ENCODE data around the gene PTDSS2. TPM values are rescaled to one million over a fixed set of nuclear protein-coding genes. Genes with fewer than 3 reads are reported as not detected.

The PTDSS2 gene
- total and polyA plus RNA-seq, 3 experiments from 2014 or later: 11.5 to 28.4 (median 26.2) TPM

- no peak overlapping the region for H3K4me3 Mint-ChIP-seq
- peaks cover 0 to 3% of the 10 kb centered on the region in 2 donors for H3K27me3 Mint-ChIP-seq
- ChIA-PET CTCF (no interaction called here), POLR2A (no interaction called here)
- H3K4me3 ChIP-seq (ENCODE audit: low read length): no peak overlapping the region
- H3K9me3 Mint-ChIP-seq: no peaks in the 10 kb centered on the region
- H3K27me3 ChIP-seq (ENCODE audit: insufficient read depth, low read length, poor library complexity, severe bottlenecking): no peaks in the 10 kb centered on the region
- no peaks in the 10 kb centered on the region for H3K9me3 ChIP-seq (ENCODE audit: low read length)
- DNase-seq: no peak
- no peaks in the 10 kb centered on the region for H3K4me1 Mint-ChIP-seq
- no peak overlapping the region for H3K27ac Mint-ChIP-seq
- H3K36me3 ChIP-seq (ENCODE audit: insufficient read depth, low read length): no peaks in the 10 kb centered on the region
- H3K27ac ChIP-seq (ENCODE audit: low read depth, low read length): no peak overlapping the region
- peaks cover 0 to 3% (median 3%) of the 10 kb centered on the region in 3 donors for H3K36me3 Mint-ChIP-seq
- no peaks in the 10 kb centered on the region for H3K4me1 ChIP-seq (ENCODE audit: insufficient read depth, low read length)
These were observed 76.1 kb downstream of the PTDSS2 start for GRCh38 chr11:526192-526591.

- H3K27ac ChIP-seq (ENCODE audit: low read depth, low read length): no peak overlapping the region
- no peak overlapping the region for H3K4me3 ChIP-seq (ENCODE audit: low read length)
- peaks cover 0 to 13% (median 3%) of the 10 kb centered on the region in 3 donors for H3K36me3 Mint-ChIP-seq
- H3K36me3 ChIP-seq (ENCODE audit: insufficient read depth, low read length): no peaks in the 10 kb centered on the region
- no peak overlapping the region for H3K4me3 Mint-ChIP-seq
- peaks cover 0 to 3% (median 0%) of the 10 kb centered on the region in 3 donors for H3K4me1 Mint-ChIP-seq
- no peaks in the 10 kb centered on the region for H3K27me3 ChIP-seq (ENCODE audit: insufficient read depth, low read length, poor library complexity, severe bottlenecking)
- no peaks in the 10 kb centered on the region for H3K9me3 ChIP-seq (ENCODE audit: low read length)
- H3K27ac Mint-ChIP-seq: no peak overlapping the region
- no peak for DNase-seq
- ChIA-PET CTCF (no interaction called here), POLR2A (no interaction called here)
- peaks cover 0 to 3% of the 10 kb centered on the region in 2 donors for H3K27me3 Mint-ChIP-seq
- no peaks in the 10 kb centered on the region for H3K4me1 ChIP-seq (ENCODE audit: insufficient read depth, low read length)
- H3K9me3 Mint-ChIP-seq: no peaks in the 10 kb centered on the region
These were observed 78.2 kb downstream of the PTDSS2 start for GRCh38 chr11:528166-528814.

GRCh38 chr11:528815-529727 lies 79.0 kb downstream of the PTDSS2 start:
- H3K36me3 ChIP-seq (ENCODE audit: insufficient read depth, low read length): no peaks in the 10 kb centered on the region
- H3K4me3 ChIP-seq (ENCODE audit: low read length): no peak overlapping the region
- POLR2A ChIA-PET: no interaction called here
- peaks cover 0 to 7% (median 0%) of the 10 kb centered on the region in 3 donors for H3K4me1 Mint-ChIP-seq
- no peak overlapping the region for H3K27ac ChIP-seq (ENCODE audit: low read depth, low read length)
- no peaks in the 10 kb centered on the region for H3K9me3 Mint-ChIP-seq
- no peak overlapping the region for H3K27ac Mint-ChIP-seq
- CTCF ChIA-PET: interaction anchor here (1.1 kb wide), 1 partner anchor 17 kb away, joined by 3 read pairs; no protein-coding TSS in a partner anchor
- H3K27me3 Mint-ChIP-seq: peaks cover 0 to under 1% of the 10 kb centered on the region in 2 donors
- H3K9me3 ChIP-seq (ENCODE audit: low read length): no peaks in the 10 kb centered on the region
- H3K27me3 ChIP-seq (ENCODE audit: insufficient read depth, low read length, poor library complexity, severe bottlenecking): no peaks in the 10 kb centered on the region
- H3K36me3 Mint-ChIP-seq: peaks cover 0 to 16% (median under 1%) of the 10 kb centered on the region in 3 donors
- peaks cover 6% of the 10 kb centered on the region for H3K4me1 ChIP-seq (ENCODE audit: insufficient read depth, low read length)
- H3K4me3 Mint-ChIP-seq: no peak overlapping the region
- DNase-seq: no peak

- Histone ChIP-seq H3K36me3 (ENCODE audit: insufficient read depth, low read length) (no peaks in the 10 kb centered on the region), H3K4me3 (ENCODE audit: low read length) (no peak overlapping the region), H3K9me3 (ENCODE audit: low read length) (no peaks in the 10 kb centered on the region), H3K27ac (ENCODE audit: low read depth, low read length) (no peak overlapping the region), H3K27me3 (ENCODE audit: insufficient read depth, low read length, poor library complexity, severe bottlenecking) (no peaks in the 10 kb centered on the region), H3K4me1 (ENCODE audit: insufficient read depth, low read length) (peaks cover 13% of the 10 kb centered on the region)
- Mint-ChIP-seq H3K27ac (no peak overlapping the region), H3K36me3 (peaks cover 0 to 16% (median 0%) of the 10 kb centered on the region in 3 donors), H3K4me3 (no peak overlapping the region), H3K27me3 (no peaks in the 10 kb centered on the region), H3K9me3 (no peaks in the 10 kb centered on the region), H3K4me1 (peaks cover 0 to 7% (median 0%) of the 10 kb centered on the region in 3 donors)
- ChIA-PET POLR2A (no interaction called here), CTCF (interaction anchor here (1.1 kb wide), 1 partner anchor 18 kb away, joined by 3 read pairs; no protein-coding TSS in a partner anchor)
- DNase-seq: no peak
These were observed 79.8 kb downstream of the PTDSS2 start for GRCh38 chr11:529728-530411.

DNA sequence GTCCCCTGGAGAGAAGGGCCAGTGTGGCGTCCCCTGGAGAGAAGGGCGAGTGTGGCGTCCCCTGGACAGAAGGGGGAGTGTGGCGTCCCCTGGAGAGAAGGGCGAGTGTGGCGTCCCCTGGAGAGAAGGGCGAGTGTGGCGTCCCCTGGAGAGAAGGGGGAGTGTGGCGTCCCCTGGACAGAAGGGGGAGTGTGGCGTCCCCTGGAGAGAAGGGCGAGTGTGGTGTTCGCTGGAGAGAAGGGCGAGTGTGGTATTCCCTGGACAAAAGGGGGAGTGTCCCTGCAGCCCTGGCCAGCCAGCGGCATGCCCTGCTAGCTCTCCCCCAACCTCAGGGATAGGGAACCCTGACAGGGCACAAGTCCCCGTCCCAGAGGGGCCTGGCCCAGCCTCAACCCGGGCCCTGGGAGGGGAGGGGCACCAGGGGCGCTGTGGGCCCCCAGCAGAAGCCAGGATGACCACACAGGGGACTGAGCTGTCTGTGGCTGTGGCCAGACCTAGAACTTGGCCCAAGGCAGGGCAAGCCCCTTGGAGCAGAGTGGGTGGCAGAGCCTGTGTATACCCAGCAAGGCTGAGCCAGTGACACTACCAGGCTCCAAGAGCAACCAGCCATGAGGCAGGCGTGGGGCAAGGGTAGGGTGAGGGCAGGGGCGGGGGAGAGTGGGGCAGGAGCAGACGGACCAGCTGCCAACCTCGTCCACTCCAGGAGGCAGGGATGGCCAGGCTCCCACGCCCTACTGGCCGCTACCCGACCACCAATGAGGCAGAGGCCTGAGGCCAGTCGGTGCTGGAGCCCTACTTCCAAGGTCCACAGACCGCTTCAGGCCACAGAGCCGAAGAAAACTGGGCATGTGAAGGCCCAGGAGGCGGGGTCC lies 81.1 kb downstream of the PTDSS2 start:
- Histone ChIP-seq H3K9me3 (ENCODE audit: low read length) (no peaks in the 10 kb centered on the region), H3K27ac (ENCODE audit: low read depth, low read length) (no peak overlapping the region), H3K27me3 (ENCODE audit: insufficient read depth, low read length, poor library complexity, severe bottlenecking) (no peaks in the 10 kb centered on the region), H3K36me3 (ENCODE audit: insufficient read depth, low read length) (no peaks in the 10 kb centered on the region), H3K4me3 (ENCODE audit: low read length) (no peak overlapping the region), H3K4me1 (ENCODE audit: insufficient read depth, low read length) (peaks cover 14% of the 10 kb centered on the region)
- Mint-ChIP-seq H3K9me3 (no peaks in the 10 kb centered on the region), H3K36me3 (peaks cover 0 to 17% (median 0%) of the 10 kb centered on the region in 3 donors), H3K27me3 (no peaks in the 10 kb centered on the region), H3K4me1 (peaks cover 2 to 9% (median 2%) of the 10 kb centered on the region in 3 donors), H3K27ac (no peak overlapping the region), H3K4me3 (peak overlapping the region in 2 of 7 donors; percentile 49 to 58)
- ChIA-PET POLR2A (no interaction called here), CTCF (interaction anchor here (1.3 kb wide), 1 partner anchor 10 kb away, joined by 4 read pairs; no protein-coding TSS in a partner anchor)
- DNase-seq: no peak

GRCh38 chr11:531919-532526 lies 81.9 kb downstream of the PTDSS2 start:
- Histone ChIP-seq H3K36me3 (ENCODE audit: insufficient read depth, low read length) (no peaks in the 10 kb centered on the region), H3K27ac (ENCODE audit: low read depth, low read length) (no peak overlapping the region), H3K4me1 (ENCODE audit: insufficient read depth, low read length) (peaks cover 23% of the 10 kb centered on the region), H3K9me3 (ENCODE audit: low read length) (no peaks in the 10 kb centered on the region), H3K27me3 (ENCODE audit: insufficient read depth, low read length, poor library complexity, severe bottlenecking) (no peaks in the 10 kb centered on the region), H3K4me3 (ENCODE audit: low read length) (no peak overlapping the region)
- Mint-ChIP-seq H3K9me3 (no peaks in the 10 kb centered on the region), H3K4me1 (peaks cover 3 to 13% (median 5%) of the 10 kb centered on the region in 3 donors), H3K4me3 (peak overlapping the region in 3 of 7 donors; percentile 49 to 65 (median 58)), H3K27me3 (no peaks in the 10 kb centered on the region), H3K36me3 (peaks cover 0 to 18% (median 0%) of the 10 kb centered on the region in 3 donors), H3K27ac (no peak overlapping the region)
- no peak for DNase-seq
- CTCF ChIA-PET: interaction anchor here (1.3 kb wide), 1 partner anchor 11 kb away, joined by 4 read pairs; no protein-coding TSS in a partner anchor
- POLR2A ChIA-PET: interaction anchor here (1.4 kb wide), 1 partner anchor 194 kb away, joined by 3 read pairs; no protein-coding TSS in a partner anchor

DNA sequence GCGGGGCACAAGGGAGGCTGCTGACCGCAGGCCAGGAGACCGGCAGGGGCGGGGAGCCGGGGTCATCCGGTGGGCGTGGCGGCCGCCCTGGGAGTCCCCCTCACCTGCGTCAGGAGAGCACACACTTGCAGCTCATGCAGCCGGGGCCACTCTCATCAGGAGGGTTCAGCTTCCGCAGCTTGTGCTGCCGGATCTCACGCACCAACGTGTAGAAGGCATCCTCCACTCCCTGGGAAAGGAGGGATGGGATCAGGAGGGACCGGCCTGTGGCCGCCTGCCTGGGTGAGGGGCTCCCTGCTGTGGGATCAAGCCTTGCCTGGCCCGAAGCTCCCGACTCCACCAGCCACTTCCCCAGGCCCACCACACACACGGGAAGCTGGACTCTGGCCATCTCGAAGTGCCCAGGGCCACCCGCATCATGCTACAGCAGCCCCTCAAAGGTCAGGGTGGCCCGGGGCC lies 82.5 kb downstream of the PTDSS2 start:
- Histone ChIP-seq H3K4me1 (ENCODE audit: insufficient read depth, low read length) (peaks cover 28% of the 10 kb centered on the region), H3K9me3 (ENCODE audit: low read length) (no peaks in the 10 kb centered on the region), H3K36me3 (ENCODE audit: insufficient read depth, low read length) (no peaks in the 10 kb centered on the region), H3K27ac (ENCODE audit: low read depth, low read length) (no peak overlapping the region), H3K4me3 (ENCODE audit: low read length) (no peak overlapping the region), H3K27me3 (ENCODE audit: insufficient read depth, low read length, poor library complexity, severe bottlenecking) (no peaks in the 10 kb centered on the region)
- no peak for DNase-seq
- no peak overlapping the region for H3K27ac Mint-ChIP-seq
- ChIA-PET CTCF (interaction anchor here (1.3 kb wide), 1 partner anchor 11 kb away, joined by 4 read pairs; no protein-coding TSS in a partner anchor), POLR2A (interaction anchor here (1.4 kb wide), 1 partner anchor 194 kb away, joined by 3 read pairs; no protein-coding TSS in a partner anchor)
- peaks cover 3 to 18% (median 5%) of the 10 kb centered on the region in 3 donors for H3K4me1 Mint-ChIP-seq
- H3K4me3 Mint-ChIP-seq: peak overlapping the region in 2 of 7 donors; percentile 49 to 58
- H3K9me3 Mint-ChIP-seq: no peaks in the 10 kb centered on the region
- H3K36me3 Mint-ChIP-seq: peaks cover 0 to 18% (median 0%) of the 10 kb centered on the region in 3 donors
- H3K27me3 Mint-ChIP-seq: no peaks in the 10 kb centered on the region
